LHCN-M2 (cell line): Measurements from ENCODE around the gene FAM124A. TPM values are rescaled to one million over a fixed set of nuclear protein-coding genes. Genes with fewer than 3 reads are reported as not detected.

Source experiments
- DNase-seq: peaks from one replicate; pipeline ENCODE4 v3.0.0-alpha.2; 2012; ENCODE audit warnings: low read depth
- total RNA-seq: library from RNA; depleted of rRNA; stranded (reverse); fragments of >200 nt; gene quantifications from 2 replicates; pipeline ENCODE4 v1.2.3, GENCODE V29; 2014

The FAM124A gene
- total RNA-seq, 1 experiment from 2014 or later, result not detected

DNA sequence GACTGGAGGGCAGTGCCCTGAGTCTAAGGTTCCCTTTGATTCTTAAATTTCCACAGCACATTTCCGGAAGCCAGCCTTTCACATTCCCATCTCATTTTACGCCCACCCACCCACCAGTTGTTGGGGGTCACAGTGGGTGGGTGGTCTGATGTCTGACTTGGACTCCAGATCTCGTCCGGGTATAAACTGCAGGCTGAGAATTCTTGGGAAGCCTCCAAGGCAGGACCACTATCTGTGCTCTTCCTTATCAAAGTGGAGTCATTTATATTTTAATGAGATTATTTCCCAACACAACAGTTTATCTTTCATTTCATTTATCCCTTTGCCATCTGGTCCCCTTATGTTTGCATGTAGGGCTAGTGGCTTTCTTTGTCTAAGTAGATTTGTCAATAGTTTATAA lies 3.6 kb upstream of the FAM124A start:
- no peak for DNase-seq

DNA sequence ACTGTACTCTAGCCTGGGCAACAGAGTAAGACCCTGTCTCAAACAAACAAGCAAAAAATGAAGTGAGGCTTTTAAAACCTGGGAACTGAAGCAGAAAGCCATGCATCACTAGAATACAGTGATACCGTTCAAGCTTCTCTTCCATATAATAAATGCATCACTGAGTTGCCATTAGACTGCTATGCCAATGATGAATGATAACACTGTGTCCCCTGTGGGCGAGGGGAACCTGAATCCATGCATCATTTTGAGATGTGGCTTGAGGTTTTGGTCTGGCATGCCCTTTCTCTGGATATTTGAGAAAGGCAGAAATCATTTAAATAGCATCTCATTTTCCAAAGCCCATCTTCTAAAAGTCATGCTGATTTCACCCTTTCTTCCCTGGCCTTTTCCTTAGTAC lies 1.5 kb upstream of the FAM124A start:
- DNase-seq, result no peak

DNA sequence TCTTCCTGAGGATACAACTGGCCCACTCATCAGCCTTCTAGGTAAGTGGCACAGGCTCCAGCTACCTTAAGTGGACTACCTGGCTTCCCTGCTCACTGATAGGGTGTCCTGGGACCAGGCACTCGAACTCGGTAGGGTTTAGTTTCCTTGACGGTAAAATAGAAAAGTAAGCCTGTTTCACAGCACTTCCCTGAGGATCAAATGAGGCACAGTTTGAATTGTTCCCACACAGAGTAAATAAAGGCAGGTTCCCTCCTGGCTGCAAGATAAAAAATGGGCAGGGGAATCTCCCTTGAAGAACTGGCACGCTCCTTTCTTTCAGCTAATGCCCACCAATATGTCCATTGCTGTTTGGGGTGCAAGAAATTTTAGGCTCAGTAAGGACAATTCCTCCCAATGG lies 1.1 kb upstream of the FAM124A start:
- no peak for DNase-seq

DNA sequence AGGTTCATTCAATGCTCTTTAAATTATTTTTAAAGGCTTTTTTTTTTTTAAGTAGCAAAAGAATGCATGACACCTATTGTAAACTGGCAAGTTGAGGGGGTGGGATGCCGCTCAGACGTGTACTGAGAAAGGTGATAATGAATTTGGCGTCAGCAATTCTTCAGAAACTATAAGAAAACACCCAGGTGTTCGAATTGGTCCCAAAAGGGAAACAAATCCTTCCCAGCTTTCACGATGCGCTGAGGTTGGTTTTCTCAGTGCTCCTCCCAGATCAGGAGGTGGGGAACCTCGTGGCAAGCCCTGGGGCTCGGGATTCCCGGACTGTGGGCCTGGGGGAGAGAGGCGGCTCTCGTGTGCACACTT lies 543 bp upstream of the FAM124A start:
- no peak for DNase-seq

DNA sequence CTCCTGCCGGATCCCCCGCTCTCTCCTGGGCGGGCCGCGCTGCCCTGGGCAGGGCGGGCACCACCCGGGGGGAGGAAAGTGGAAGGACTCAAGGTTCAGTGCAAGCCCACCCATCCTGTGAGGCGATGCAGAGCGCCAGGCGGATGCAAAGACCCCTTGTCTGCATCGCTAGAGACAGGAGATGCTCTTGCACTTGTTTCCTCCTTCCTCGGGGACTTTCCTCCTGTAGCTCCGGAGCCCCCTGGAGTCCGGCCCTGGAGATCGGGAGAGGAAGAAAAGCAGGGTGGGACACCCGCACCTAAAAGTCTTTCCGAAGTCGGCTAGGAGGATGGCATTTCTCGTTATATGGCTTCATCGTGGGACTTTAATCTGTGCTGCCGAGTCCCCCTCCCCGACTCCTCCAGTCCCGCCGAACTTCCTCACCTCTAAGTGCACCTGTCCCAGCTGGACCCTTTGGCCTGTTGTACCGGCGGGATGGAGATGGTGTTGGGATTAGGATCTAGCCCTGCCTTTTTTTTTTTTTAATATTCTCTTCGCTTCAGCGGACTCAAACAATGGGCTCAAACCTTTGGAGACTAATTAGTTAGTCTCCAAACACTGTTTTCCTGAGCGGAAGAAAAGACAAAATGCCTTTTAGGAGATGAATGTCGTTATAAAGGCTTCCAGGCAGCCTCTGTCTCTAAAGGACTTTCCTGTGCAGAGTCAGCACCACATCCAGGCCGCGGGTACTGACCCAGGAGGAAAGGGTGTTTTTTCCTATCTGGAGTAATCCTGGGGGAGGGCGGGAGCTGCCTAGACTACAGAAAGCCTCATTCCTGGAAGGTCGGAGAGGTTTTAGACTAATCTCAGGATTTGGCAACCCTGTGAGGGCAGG lies 725 bp downstream of the FAM124A start:
- DNase-seq, result no peak

DNA sequence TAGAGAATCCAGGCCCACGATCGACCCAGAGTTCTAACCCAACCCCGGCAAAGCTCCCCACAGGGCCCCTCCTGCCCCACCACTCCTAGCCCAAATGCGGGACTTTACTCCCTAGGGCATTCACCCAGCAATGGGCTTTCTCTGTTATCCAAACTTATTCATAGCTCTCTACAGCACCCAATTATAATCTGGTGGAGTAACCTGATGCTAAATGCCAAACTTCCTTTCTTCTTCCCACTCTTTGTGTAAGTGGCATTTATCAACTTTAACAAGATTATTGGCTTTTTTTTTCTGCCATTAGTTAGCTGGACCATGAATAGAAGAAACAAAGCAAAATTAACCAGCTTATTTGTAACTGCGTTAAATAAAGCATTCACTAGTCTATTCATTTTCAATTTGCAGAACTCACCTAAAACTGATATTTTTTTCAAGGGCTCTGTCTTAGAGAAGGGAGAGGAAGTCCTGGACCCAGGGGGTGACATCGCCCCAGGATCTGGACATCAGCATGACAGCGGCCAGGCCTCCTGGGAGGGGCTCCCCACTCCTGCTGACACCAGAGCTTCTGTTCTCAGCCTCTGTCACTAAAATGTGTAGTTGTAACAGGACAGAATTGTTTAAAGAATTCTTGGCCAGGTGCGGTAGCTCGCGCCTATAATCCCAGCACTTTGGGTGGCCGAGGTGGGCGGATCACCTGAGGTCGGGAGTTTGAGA lies 1.5 kb downstream of the FAM124A start:
- no peak for DNase-seq

DNA sequence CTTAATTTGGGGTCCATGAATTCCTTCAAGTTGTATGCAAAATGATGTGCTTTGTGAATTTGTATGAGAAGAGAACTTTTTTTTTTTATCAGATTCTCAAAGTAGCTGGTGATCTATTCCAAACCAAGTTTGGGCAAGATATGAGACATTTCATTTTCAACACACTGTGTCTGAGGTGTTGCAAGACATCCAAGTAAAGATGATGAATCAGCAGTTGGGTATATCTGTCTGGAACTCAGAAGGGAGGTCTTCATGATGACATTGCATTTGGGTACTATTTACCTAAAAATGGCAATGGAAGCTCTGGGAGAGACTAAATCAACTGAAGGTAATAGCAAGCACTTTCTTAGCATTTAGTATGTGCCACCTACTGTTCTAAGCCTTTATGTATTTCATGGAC lies 2.8 kb downstream of the FAM124A start:
- no peak for DNase-seq

DNA sequence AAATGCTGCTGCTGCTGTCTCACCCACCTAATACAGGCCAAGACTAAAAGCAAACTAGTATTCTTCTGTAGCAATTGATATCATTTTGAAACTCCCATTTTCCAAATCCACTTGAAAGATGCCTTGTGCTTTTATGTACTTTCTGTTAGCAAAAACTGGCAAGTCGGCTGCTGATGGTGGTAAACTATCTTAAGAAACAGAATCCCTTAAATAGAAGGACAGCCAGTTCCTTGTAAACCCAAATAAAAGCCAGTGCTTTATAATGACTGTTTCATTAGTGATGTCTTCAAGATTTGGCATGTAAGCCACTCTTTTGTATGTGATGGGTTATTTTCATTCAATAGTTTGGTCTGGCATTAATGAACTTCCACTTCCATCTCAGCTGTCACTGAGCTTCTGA lies 5.2 kb downstream of the FAM124A start:
- no peak for DNase-seq

DNA sequence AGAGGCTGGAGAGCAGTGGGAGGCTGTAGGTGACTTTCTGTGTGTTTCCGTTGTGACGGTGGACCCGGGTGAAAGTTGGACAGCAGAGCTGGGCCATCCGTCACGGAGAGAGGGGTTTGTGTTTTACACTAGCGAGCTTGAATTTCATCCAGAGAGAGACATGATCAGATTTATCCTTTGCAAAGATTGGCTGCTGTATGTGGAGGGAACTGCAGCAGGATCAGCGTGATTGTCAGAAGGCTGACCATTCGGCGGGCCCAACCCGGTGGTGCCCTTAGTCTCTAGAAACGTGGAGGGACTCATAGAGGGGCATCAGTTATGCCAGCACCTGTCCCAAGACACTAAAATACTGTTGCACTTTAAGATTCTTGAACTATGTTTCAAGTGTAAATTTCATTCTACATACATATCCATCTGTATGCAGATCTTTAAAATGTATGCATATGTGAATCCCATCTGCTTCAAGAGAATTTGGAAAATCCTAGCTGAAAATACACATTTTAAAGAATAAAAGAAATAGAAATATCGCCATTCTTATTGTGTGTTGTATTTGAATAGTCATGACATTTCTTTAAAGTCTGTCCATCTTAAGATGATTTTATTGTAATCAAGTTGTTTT lies 7.0 kb downstream of the FAM124A start:
- DNase-seq, result no peak

DNA sequence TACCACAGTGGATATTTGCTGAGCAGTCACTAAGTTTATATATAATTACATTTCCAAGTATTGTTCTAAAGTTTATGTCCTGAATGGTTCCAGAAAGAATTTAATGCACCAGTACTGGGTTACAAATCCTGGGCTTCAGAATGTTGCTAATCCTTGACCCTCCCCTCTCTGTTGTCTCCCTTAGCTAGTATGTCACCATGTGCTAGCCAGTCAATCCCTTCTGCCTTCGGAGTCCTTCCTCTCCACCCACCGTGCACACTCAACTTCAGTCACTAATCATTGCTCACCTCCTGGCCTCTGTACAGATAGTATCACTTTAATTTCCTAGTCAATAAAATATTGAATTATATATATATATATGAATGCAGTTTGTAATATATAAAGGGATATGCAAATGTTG lies 7.5 kb downstream of the FAM124A start:
- no peak for DNase-seq

DNA sequence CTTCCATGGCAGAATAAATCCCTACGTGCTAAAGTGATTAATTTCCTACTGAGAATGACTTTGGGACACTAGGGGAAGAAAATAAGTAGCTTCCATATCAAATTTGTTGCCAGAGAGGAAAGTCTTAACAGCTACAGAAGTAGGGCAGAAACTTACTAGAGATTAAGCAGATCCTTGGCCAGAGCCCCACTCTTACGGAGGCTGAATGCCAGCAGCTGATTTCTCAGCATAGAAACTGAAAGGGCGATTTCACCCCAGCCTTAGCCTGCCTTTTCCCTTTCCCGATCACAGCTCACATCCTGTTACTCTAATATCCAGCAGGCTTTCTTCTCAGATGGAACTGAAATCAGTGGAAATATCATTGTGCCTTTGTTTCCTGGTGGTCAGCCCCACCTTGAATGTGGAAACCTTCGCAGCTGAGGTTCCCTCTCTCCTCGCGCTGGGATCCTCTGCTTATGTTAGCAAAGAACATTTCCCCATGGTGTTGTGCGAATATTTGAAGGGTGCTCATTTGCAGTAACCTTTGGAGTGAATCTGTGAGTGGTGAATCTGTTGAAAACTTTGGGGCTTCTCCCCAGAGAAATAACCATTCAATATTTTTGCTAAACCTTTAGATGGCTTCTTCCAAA lies 8.4 kb downstream of the FAM124A start:
- peak; percentile 15 for DNase-seq

DNA sequence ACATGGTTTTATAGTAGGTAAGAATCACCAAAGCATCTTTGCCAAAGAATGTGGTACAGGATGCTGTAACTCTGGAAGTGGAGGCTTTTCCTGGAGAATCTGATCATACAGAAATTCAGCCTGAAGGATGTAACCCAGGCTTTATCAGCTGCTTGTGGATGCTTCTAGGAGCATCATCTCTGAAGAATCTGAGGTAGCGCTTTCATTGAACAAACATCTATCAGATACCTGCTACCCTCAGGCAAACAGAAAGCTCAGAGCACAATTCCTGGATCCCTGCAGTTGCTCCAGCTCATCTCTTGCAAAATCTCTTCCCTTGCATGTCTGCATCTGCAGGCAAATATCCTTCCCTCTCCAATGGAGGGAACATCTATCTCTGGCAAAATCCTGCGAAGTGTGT lies 9.3 kb downstream of the FAM124A start:
- DNase-seq, result no peak

DNA sequence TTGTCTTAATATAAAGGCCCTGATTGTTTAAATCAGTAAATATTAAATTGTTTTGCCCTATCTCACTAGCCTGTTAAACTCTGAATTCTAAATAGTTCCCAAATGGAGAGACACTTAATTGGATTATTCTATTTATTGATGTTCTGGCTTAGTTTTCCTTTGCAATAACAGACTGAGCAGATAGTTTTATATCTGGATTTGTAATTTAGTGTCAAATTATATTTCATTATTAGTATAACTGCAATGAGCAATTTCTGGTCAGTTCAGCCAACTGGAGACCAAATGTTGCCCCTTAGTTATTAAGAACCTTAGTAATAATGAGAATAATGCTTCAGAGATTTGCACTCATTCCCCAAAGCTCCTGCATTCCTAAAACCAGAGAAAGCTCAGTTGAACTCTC lies 10.1 kb downstream of the FAM124A start:
- no peak for DNase-seq

DNA sequence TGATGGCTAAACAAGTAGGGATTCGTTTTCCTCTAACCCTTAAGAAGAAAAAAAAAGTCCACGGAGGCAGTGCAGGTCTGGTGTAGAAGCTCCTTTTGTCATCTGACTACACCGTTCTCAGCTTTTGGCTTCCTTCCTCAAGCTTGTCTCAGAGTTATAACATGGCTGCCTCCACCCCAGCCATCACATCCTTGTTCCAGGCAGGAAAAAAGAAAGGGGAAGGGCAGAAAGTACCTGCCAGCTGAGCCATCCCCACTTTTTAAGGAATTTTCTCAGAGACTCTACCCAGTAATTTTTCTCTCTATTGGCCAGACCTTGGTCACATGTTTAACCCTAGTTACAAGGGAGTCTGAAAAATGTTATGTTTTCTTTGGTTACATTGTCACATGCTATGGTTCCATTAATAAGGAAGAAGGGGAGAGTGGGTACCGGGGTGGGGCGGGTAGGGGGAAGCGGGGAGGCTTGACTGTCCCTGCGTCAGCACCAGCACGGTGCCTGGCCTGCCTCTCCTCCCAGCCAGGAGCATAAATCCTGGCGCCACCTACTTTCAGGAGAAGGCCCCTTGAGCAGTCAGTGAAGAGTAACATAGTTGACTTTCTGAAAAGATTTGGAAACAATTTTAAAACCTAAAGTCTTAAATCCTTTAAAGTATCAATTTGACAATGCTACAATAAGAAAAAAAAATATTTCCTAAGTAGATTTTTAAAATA lies 11.1 kb downstream of the FAM124A start:
- DNase-seq, result no peak

DNA sequence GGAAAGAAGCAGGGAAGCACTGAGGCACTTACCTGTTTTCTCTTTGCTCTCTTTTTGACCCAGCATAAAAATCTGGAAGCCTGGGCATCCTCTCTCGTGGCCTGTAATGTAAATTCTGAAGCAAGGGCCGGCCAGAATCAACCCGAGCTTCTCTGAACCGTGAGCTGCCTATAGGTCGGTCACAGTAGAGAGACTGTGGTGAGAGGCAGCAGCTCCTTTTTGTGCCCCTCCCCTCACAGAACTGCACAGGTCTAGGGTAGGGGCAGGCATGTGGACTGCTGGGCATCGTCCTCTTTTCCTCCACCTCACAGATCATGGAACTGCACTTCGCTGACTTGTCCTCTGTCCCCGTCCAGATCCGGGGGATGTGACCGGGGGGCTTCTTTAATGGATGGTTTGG lies 12.5 kb downstream of the FAM124A start:
- DNase-seq, result no peak

DNA sequence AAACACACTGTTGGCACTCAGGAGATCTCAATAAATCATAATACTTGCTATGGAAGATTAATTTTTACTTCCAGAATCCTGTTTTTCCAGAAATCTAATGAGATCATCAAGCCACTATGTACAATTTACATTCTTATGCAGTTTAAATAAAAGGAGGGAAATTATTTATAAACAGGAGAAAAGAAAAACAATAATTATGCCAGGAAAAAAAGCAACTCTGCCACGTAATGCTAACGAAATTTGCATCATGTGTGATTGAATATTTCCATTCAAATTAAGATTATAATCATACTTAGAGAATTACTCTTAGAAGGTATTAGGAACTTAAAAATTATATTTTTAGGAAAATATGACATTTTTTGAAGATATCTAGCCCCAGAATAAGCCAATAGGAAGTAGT lies 13.0 kb downstream of the FAM124A start:
- no peak for DNase-seq

DNA sequence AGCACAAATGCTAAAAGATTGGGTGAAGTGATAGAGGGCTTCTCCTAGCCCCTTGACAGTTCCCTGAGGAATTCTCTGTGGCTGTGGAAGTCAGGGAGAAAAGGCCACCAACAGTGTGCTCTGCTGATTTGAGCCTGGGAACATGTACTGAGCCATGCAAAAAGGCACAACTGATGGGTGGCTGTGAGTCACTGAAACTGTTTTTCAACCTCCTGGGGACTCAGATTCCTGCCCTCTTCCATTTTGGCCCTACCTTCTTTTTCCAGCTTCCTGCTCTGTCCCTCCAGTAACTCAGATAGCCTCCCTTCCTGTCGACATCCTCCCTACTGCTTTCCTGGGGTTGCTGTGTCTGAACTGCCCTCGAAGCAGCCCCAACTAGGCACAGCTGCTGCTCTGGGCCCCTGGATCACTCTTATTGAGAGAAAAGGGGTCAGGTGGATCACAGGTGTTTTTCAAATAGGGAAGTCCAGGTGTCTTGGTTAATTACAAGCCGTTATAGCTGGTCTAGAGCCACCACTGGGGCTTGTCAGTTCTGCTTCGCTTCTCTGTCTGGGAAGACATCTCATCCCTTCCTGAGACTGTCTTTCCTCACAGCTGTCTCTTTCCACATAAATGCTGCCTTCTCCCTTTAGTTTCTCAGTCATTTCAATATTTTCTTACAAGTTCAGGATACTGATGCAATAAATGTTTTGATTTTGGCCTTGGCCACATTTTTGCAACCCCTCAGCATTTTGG lies 13.7 kb downstream of the FAM124A start:
- DNase-seq, result no peak

DNA sequence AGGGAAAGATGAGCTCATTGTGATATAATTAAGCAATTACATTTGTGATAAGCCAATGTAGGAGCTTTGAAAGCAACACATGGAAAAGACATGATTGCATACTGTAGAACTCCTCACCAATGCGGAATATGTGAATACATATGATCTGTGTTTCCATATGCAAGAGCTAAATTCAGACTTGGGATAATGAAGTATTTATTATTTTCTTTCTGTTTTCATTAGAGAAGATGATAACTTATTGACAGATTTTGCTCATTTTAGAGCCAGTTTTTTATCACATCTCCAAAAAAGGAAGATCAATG lies 14.2 kb downstream of the FAM124A start:
- DNase-seq, result no peak

DNA sequence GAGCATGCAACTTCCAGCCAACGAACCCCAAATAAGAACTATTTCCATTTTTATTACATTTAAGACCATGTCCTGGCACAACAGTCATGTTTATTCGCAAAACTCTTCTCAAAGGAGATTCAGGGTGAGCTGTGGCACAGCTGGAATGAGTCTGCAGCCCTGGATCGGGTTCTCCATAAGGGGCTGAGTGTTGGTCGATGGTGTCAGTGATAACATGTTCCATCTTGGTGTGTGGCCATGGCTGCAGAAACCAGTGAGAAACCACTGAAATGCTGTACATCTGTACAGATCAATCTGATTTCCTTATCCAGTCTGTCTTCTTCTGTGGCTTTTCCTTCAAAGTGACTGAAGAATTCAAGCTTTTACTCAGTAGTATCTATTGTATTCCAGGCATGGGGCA lies 15.2 kb downstream of the FAM124A start:
- DNase-seq, result no peak

DNA sequence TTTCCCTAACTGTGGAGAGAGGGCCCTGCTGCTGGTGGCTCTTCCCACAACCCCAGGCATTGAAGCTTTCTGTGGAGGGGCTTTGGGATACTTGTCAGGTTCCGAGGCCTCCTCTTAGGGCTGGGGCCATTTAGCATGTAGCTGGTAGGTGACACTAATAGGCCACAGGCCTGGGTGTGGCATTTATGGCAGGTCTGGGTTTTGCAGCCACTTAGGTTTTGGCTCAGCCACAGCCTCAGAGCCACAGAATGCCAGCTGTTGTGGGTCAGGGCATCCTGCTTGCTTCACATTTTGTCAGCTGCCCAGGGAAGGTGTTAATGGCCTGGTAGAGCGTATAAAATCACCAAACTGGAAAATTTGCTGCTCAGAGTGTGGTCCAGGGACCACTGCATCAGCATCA lies 15.7 kb downstream of the FAM124A start:
- no peak for DNase-seq

DNA sequence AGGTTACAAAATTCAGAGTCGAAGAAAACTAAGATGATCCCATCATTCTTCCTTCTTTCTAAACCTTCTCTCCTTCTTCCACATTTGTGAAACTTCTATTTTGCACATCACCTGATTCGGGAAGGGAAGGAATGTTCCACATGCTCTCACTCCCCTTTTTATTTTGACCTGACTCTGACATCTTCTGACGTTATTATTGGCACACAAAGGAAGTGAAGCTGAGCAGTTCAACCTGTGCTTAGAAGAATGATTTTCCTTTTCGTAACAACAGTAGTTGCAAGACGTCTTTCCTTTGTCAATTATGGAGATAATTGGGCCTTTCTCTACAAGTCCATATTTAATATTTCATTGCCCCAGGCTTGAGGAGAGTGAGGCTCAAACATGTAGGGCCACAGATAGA lies 18.0 kb downstream of the FAM124A start:
- DNase-seq, result no peak
